Muscle of back (tissue), 11 donors: ENCODE measurements around the gene TTF1. TPM values are rescaled to one million over a fixed set of nuclear protein-coding genes. Genes with fewer than 3 reads are reported as not detected.
"Not testable (repeated sequence)": the region's sequence is repeated elsewhere in the genome, so short reads cannot be mapped to it uniquely, and the experiment has no call there.

ENCODE experiments used
- DNase-seq, 3 donors: peaks; one replicate each; pipeline versions ENCODE4 v3.0.0 to v3.0.0-alpha.2; 2013
- polyA plus RNA-seq, 10 donors: library from polyadenylated mRNA; unstranded; fragments of 120-200 nt; gene quantifications; one replicate each; pipeline ENCODE4 v1.2.1, GENCODE V29; 2013; ENCODE audit not compliant: insufficient read length in 10 of 10

Gene TTF1
- polyA plus RNA-seq, 10 donors, result 8.8 to 11.7 (median 10.9) TPM

- DNase-seq, result no peak
Observed at GRCh38 chr9:132414731-132415130, 8.1 kb upstream of the TTF1 start.

GRCh38 chr9:132413926-132414325, 7.3 kb upstream of the TTF1 start:
- no peak for DNase-seq

- peak in 1 of 3 donors; percentile 16 for DNase-seq
Observed at GRCh38 chr9:132412089-132412488, 5.4 kb upstream of the TTF1 start.

- DNase-seq, result peak in 1 of 3 donors; percentile 40
Observed at GRCh38 chr9:132411091-132411508, 4.5 kb upstream of the TTF1 start.

GRCh38 chr9:132410642-132411041, 4.0 kb upstream of the TTF1 start:
- DNase-seq, result no peak

GRCh38 chr9:132409828-132410528, 3.3 kb upstream of the TTF1 start, which contains the start of gene CFAP77:
Gene CFAP77, plus strand, starts transcription at chr9:132410211. Its CDS starts 61 bp downstream, at chr9:132410272.
- peak in 2 of 3 donors; percentile 16 to 73 for DNase-seq

GRCh38 chr9:132408521-132408920, 1.9 kb upstream of the TTF1 start:
- DNase-seq, result no peak

GRCh38 chr9:132407196-132407595, 556 bp upstream of the TTF1 start:
- DNase-seq, result no peak

GRCh38 chr9:132404228-132404881, 2.3 kb downstream of the TTF1 start:
- DNase-seq, result peak in 1 of 3 donors; percentile 22

GRCh38 chr9:132401824-132402223, 4.8 kb downstream of the TTF1 start:
- DNase-seq, result no peak

- DNase-seq, result no peak
Observed at GRCh38 chr9:132395560-132395959, 11.1 kb downstream of the TTF1 start.

- DNase-seq, result no peak
Observed at GRCh38 chr9:132391449-132391848, 15.2 kb downstream of the TTF1 start.

GRCh38 chr9:132390966-132391365, 15.7 kb downstream of the TTF1 start:
- no peak for DNase-seq

GRCh38 chr9:132387133-132387532, 19.5 kb downstream of the TTF1 start:
- no peak for DNase-seq

- DNase-seq, result no peak
Observed at GRCh38 chr9:132384376-132384775, 22.3 kb downstream of the TTF1 start.

- DNase-seq, result no peak
Observed at GRCh38 chr9:132383462-132383883, 23.2 kb downstream of the TTF1 start.

- no peak for DNase-seq
Observed at GRCh38 chr9:132381966-132382541, 24.6 kb downstream of the TTF1 start.

- DNase-seq, result not testable (repeated sequence)
Observed at GRCh38 chr9:132378416-132378815, 28.2 kb downstream of the TTF1 start.

GRCh38 chr9:132377769-132378168, 28.9 kb downstream of the TTF1 start:
- not testable (repeated sequence) for DNase-seq

- peak; percentile 15 to 55 (median 34) for DNase-seq
Observed at GRCh38 chr9:132372177-132373095, 34.2 kb downstream of the TTF1 start.

- DNase-seq, result no peak
Observed at GRCh38 chr9:132370592-132370991, 36.0 kb downstream of the TTF1 start.

GRCh38 chr9:132369421-132369820, 37.2 kb downstream of the TTF1 start:
- DNase-seq, result no peak
